GM12878 (cell line): Measurements from ENCODE around the gene GPR107. TPM values are rescaled to one million over a fixed set of nuclear protein-coding genes. Genes with fewer than 3 reads are reported as not detected.

Source experiments
- ATAC-seq: fragments of 200-7000 bp; cut with Tn5 transposase; 3 replicates; pipeline ENCODE4 v1.9.1; 2020; ENCODE audit warnings: mild to moderate bottlenecking, moderate library complexity
- BruUV-seq: library from RNA; stranded (reverse); fragments of 400-500 nt; replicated peaks from 2 replicates; lab custom pipeline; 2021; lab: Mats Ljungman, UMichigan
- CTCF ChIA-PET: fragments of 300-600 bp; sonication (Branson Sonifier 250); formaldehyde crosslinking; extraction: SDS; loops from one replicate; lab custom pipeline; 2021; ENCODE audit warnings: inconsistent platforms; lab: Yijun Ruan, JAX
- POLR2A ChIA-PET: fragments of 350-600 bp; formaldehyde crosslinking; extraction: SDS; loops from one replicate; lab custom pipeline; 2021; ENCODE audit warnings: inconsistent platforms; lab: Charles Lee
- RAD21 ChIA-PET: fragments of 300-600 bp; sonication (Branson Sonifier 250); formaldehyde crosslinking; loops from one replicate; lab custom pipeline; 2023; ENCODE audit warnings: antibody characterized with exemption; ENCODE audit not compliant: unreplicated experiment; lab: Charles Lee
- SMC1A ChIA-PET: fragments of 300-600 bp; sonication (Branson Sonifier 250); formaldehyde crosslinking; loops from one replicate; lab custom pipeline; 2023; ENCODE audit not compliant: unreplicated experiment, uncharacterized antibody; lab: Charles Lee
- DNase-seq: peaks from one replicate; pipeline ENCODE4 v3.0.0-alpha.2; 2011; ENCODE audit warnings: low read depth, low spot score
- FAIRE-seq: peaks from 3 replicates; lab custom pipeline; 2011; peaks lifted over from hg19 to GRCh38; lab: Jason Lieb, UNC
- H2AFZ ChIP-seq: 2 replicates; pipeline ENCODE4 v1.6.0; 2011; ENCODE audit warnings: low read depth, low read length, control low read depth; ENCODE audit not compliant: control insufficient read depth
- H3K27ac ChIP-seq: 2 replicates; pipeline ENCODE4 v1.5.1; 2011; ENCODE audit warnings: control low read depth; ENCODE audit not compliant: control insufficient read depth, insufficient read depth
- H3K27me3 ChIP-seq, 2 experiments: replicated peaks in 1 of 2; 2 replicates each; pipeline versions ENCODE4 v1.6.0 to v1.6.1; 2011; ENCODE audit warnings: low read length in 1 of 2; ENCODE audit not compliant: control insufficient read depth in 2 of 2, insufficient read depth in 2 of 2
- H3K36me3 ChIP-seq, 2 experiments: 2 replicates each; pipeline ENCODE4 v1.5.1; 2011; ENCODE audit warnings: low read length in 1 of 2; ENCODE audit not compliant: control insufficient read depth in 2 of 2, insufficient read depth in 2 of 2
- H3K4me1 ChIP-seq: 2 replicates; pipeline ENCODE4 v1.6.1; 2011; ENCODE audit warnings: mild to moderate bottlenecking, low read length, moderate library complexity, mixed read lengths; ENCODE audit not compliant: control insufficient read depth, insufficient read depth
- H3K4me2 ChIP-seq: 2 replicates; pipeline ENCODE4 v1.6.0; 2011; ENCODE audit warnings: control low read depth; ENCODE audit not compliant: control insufficient read depth, insufficient read depth
- H3K4me3 ChIP-seq: fragments of 200-600 bp; sonication (generic); 2 replicates; pipeline ENCODE4 v1.5.1; 2016
- H3K79me2 ChIP-seq: 2 replicates; pipeline ENCODE4 v1.6.0; 2011; ENCODE audit warnings: low read length; ENCODE audit not compliant: control insufficient read depth, insufficient read depth
- H3K9ac ChIP-seq: 2 replicates; pipeline ENCODE4 v1.8.0; 2011; ENCODE audit warnings: low read length, control low read depth, mixed read lengths; ENCODE audit not compliant: control insufficient read depth, insufficient read depth
- H3K9me3 ChIP-seq: replicated peaks from 3 replicates; pipeline ENCODE4 v1.5.1; 2011; ENCODE audit warnings: mild to moderate bottlenecking, low read length; ENCODE audit not compliant: control insufficient read depth, insufficient read depth
- H4K20me1 ChIP-seq: 2 replicates; pipeline ENCODE4 v1.6.0; 2011; ENCODE audit not compliant: control insufficient read depth, insufficient read depth
- EP300 ChIP-seq, 2 experiments: fragments of 150-350 bp in 1 of 2; IDR thresholded peaks; 2 replicates each; pipeline ENCODE4 v1.6.1; 2011 to 2012; ENCODE audit warnings: low read depth in 2 of 2, low read length in 2 of 2, borderline replicate concordance in 1 of 2, improper control_type of control experiment in 1 of 2, inconsistent platforms in 1 of 2; ENCODE audit not compliant: control insufficient read depth in 1 of 2
- EZH2 ChIP-seq: IDR thresholded peaks from 2 replicates; pipeline ENCODE4 v1.6.1; 2012; ENCODE audit warnings: low read depth, mild to moderate bottlenecking, control low read depth, inconsistent platforms, low read length, borderline replicate concordance; ENCODE audit not compliant: control insufficient read depth
- FOXM1 ChIP-seq: IDR thresholded peaks from 2 replicates; pipeline ENCODE4 v1.6.1; 2012; ENCODE audit warnings: low read depth, mild to moderate bottlenecking, inconsistent platforms, low read length, moderate library complexity
- IRF4 ChIP-seq: IDR thresholded peaks from 2 replicates; pipeline ENCODE4 v1.6.1; 2011; ENCODE audit warnings: low read depth, low read length
- RAD21 ChIP-seq: IDR thresholded peaks from 2 replicates; pipeline ENCODE4 v1.6.1; 2011; ENCODE audit warnings: mild to moderate bottlenecking, low read depth, low read length, moderate library complexity; ENCODE audit not compliant: insufficient read depth
- SMAD1 ChIP-seq: fragments of 450-650 bp; IDR thresholded peaks from 2 replicates; pipeline ENCODE4 v1.6.1; 2018; ENCODE audit warnings: mild to moderate bottlenecking, low read depth; ENCODE audit not compliant: partially characterized antibody
- SMAD5 ChIP-seq: IDR thresholded peaks from 2 replicates; pipeline ENCODE4 v1.6.1; 2016; ENCODE audit warnings: antibody characterized with exemption, low read depth
- SPI1 ChIP-seq: IDR thresholded peaks from 2 replicates; pipeline ENCODE4 v1.6.1; 2011; ENCODE audit warnings: low read depth, mild to moderate bottlenecking, low read length, moderate library complexity, borderline replicate concordance; ENCODE audit not compliant: insufficient read depth
- STAT1 ChIP-seq: fragments of 450-650 bp; conservative IDR thresholded peaks from 2 replicates; pipeline ENCODE4 v1.6.1; 2014; ENCODE audit warnings: antibody characterized with exemption, mild to moderate bottlenecking
- STAT3 ChIP-seq: IDR thresholded peaks from 2 replicates; pipeline ENCODE4 v1.6.1; 2011; ENCODE audit warnings: low read depth, low read length, improper control_type of control experiment
- SUZ12 ChIP-seq: fragments of 200-600 bp; sonication (generic); IDR thresholded peaks from one replicate; pipeline ENCODE4 v1.6.1; 2018; ENCODE audit warnings: antibody characterized with exemption, mild to moderate bottlenecking; ENCODE audit not compliant: unreplicated experiment
- TCF12 ChIP-seq: IDR thresholded peaks from 2 replicates; pipeline ENCODE4 v1.6.1; 2011; ENCODE audit warnings: low read depth, mild to moderate bottlenecking, low read length
- ZNF217 ChIP-seq: fragments of 450-650 bp; IDR thresholded peaks from 2 replicates; pipeline ENCODE4 v1.6.1; 2017; ENCODE audit warnings: antibody characterized with exemption, mild to moderate bottlenecking
- WGBS: methylation state at CpG from one replicate; pipeline ENCODE4 v1.1.6; 2016; ENCODE audit warnings: low lambda C conversion rate; ENCODE audit not compliant: insufficient replicate concordance, insufficient coverage; ENCODE audit errors: missing lambda C conversion rate; 5-methylcytosine and 5-hydroxymethylcytosine counted together
- in situ Hi-C: fragments of 300-500 bp; cut with MboI; formaldehyde crosslinking; loops from 9 replicates; pipeline ENCODE4 v1.14.3; 2018; ENCODE audit warnings: mixed read lengths
- intact Hi-C: fragments of 100-400 bp; cut with micrococcal nuclease; formaldehyde crosslinking; loops from one replicate; pipeline ENCODE4 v1.14.2; 2022; ENCODE audit not compliant: unreplicated experiment
- polyA plus RNA-seq, 11 experiments: library from polyadenylated mRNA; depleted of rRNA in 4 of 11; unstranded in 6 of 11; stranded (reverse) in 5 of 11; fragments of >200 nt; fragmentation: Nextera tagmentation in 4 of 11; fragmentation: Illumina TruSeq in 1 of 11; extraction: Ambion mirVana in 4 of 11; extraction: Trizol in 1 of 11; gene quantifications; 1 replicate in 1 of 11; 2 replicates in 10 of 11; pipeline versions ENCODE4 v1.2.1 to v1.2.3, GENCODE V29; 2011 to 2016; ENCODE audit warnings: inconsistent platforms in 2 of 11, missing spikeins in 2 of 11, low read depth in 1 of 11
- total RNA-seq, 4 experiments: library from RNA; depleted of rRNA in 3 of 4; stranded (reverse); fragments of >200 nt in 3 of 4; fragmentation: Illumina TruSeq in 1 of 4; extraction: Trizol in 1 of 4; gene quantifications; 2 replicates each; pipeline versions ENCODE4 v1.2.1 to v1.2.3, GENCODE V29; 2013 to 2021
- TF ChIP-seq, protein P1 (sequence below): IDR thresholded peaks from 2 replicates; pipeline ENCODE4 v1.6.1; 2012; ENCODE audit warnings: mild to moderate bottlenecking, low read depth, low read length

GPR107 gene
- total and polyA plus RNA-seq, 10 of the 15 experiments (the other 5 are each of a cell fraction or from before 2014, with no cell fraction given): 2.7 to 21.4 (median 10.6) TPM

DNA sequence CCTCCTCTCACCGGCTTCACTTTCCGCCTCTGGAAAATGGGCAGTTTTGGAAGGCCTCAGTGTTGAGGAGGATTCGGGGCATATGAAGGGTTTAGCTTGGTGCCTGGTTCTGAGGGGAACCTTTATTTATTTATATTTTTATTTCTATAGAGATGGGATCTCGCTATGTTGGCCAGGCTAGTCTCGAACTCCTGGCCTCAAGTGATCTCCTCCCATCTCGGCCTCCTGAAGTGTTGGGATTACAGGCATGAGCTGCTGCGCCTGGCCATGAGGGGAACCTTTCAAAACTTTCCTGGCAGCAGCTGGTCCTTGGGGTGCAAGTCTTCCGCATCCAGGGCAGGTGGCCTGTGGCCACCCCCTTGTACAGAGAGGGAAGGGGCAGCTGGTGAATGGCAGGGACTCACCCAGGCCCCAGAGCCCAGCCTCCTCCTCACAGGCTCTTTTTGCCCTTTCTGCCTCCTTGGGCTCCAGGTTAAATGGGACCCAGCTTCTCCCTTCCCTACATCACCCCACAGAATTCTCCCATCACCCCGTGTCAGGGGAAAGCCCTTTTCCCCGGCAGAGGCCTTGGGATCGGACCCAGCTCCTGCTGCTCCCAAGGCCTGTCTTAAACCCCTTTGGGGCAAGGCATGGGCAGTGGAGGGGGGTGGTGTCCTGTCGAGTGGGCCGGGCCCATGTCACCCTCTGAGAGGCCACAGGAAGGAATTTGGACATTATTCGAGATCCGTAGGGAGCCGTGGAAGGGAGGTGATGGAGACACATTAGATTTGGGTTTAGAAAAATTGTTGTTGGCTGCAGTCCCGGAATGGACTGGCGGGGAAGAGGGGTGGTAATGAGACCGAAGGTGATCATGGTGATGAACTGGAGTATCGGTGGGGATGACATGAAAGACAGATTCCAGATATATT lies 124.4 kb downstream of the GPR107 start:
- POLR2A ChIA-PET: no interaction called here

DNA sequence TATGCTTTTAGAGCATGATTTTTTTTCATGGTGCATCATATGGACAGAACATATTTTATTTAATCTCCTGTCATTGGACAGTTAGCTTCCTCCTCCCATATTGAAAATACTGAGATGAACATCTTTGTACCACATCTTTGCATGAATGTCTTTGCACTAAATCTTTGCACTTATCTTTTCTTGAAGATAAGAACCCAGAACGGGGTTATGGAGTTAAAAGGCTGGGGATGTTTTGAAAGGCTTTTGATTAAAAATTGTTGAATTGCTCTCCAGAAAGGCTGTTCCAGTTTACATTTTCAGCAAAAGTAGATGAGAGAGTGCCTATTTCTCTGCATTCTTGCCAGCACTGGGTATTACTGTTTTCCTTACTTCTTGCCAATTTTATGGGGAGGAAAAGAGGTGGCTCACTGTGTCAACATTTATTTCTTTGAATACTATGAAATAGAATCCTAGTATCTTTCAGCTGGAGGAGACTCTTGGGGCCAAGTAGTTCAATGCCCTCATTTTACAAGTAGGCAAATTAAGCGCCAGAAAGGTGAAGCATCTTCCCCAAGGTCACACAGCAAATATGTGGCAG lies 125.7 kb downstream of the GPR107 start:
- H4K20me1 ChIP-seq: no peaks in the 10 kb centered on the region
- H3K4me2 ChIP-seq: no peak overlapping the region
- H2AFZ ChIP-seq: no peak overlapping the region
- DNase-seq (no peak), FAIRE-seq (no peak), ATAC-seq (no peak)
- BruUV-seq: no TSS peak
- ChIA-PET CTCF (no interaction called here), POLR2A (no interaction called here), RAD21 (no interaction called here), SMC1A (no interaction called here)
- no peaks in the 10 kb centered on the region for H3K36me3 ChIP-seq
- no peaks in the 10 kb centered on the region for H3K79me2 ChIP-seq
- intact Hi-C loops (no loop called here), in situ Hi-C loops (no loop called here)
- WGBS: 42% methylated on average over 2 of the region's 2 CpGs
- no peak overlapping the region for H3K4me3 ChIP-seq
- no peaks in the 10 kb centered on the region for H3K9me3 ChIP-seq
- H3K27ac ChIP-seq: no peak overlapping the region
- H3K27me3 ChIP-seq: no peaks in the 10 kb centered on the region; a peak in 1 of 4 replicates
- H3K9ac ChIP-seq: no peak overlapping the region
- no peaks in the 10 kb centered on the region; the same call in 1 of the 2 replicates for H3K4me1 ChIP-seq
- TF ChIP-seq SMAD5: no peak
- TF ChIP-seq IRF4: no peak
- TF ChIP-seq, protein P1, sequence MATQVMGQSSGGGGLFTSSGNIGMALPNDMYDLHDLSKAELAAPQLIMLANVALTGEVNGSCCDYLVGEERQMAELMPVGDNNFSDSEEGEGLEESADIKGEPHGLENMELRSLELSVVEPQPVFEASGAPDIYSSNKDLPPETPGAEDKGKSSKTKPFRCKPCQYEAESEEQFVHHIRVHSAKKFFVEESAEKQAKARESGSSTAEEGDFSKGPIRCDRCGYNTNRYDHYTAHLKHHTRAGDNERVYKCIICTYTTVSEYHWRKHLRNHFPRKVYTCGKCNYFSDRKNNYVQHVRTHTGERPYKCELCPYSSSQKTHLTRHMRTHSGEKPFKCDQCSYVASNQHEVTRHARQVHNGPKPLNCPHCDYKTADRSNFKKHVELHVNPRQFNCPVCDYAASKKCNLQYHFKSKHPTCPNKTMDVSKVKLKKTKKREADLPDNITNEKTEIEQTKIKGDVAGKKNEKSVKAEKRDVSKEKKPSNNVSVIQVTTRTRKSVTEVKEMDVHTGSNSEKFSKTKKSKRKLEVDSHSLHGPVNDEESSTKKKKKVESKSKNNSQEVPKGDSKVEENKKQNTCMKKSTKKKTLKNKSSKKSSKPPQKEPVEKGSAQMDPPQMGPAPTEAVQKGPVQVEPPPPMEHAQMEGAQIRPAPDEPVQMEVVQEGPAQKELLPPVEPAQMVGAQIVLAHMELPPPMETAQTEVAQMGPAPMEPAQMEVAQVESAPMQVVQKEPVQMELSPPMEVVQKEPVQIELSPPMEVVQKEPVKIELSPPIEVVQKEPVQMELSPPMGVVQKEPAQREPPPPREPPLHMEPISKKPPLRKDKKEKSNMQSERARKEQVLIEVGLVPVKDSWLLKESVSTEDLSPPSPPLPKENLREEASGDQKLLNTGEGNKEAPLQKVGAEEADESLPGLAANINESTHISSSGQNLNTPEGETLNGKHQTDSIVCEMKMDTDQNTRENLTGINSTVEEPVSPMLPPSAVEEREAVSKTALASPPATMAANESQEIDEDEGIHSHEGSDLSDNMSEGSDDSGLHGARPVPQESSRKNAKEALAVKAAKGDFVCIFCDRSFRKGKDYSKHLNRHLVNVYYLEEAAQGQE: no peak
- TF ChIP-seq STAT3: no peak
- no peak for TF ChIP-seq TCF12
- no peak for TF ChIP-seq ZNF217
- no peak for TF ChIP-seq SMAD1
- TF ChIP-seq FOXM1: no peak
- no peak for TF ChIP-seq EZH2

More for the DNA sequence above, 124.4 kb downstream of the GPR107 start:
- no peak overlapping the region for H2AFZ ChIP-seq
- FAIRE-seq: no peak
- no peak overlapping the region for H3K27ac ChIP-seq
- ATAC-seq: no peak
- no peaks in the 10 kb centered on the region for H3K9me3 ChIP-seq
- TF ChIP-seq SPI1: no peak
- no peak for TF ChIP-seq STAT1
- TF ChIP-seq RAD21: no peak
- no peak for TF ChIP-seq SUZ12
- no peak for TF ChIP-seq EP300 (IDR thresholded peaks at IDR 0.05; ENCODE audit: borderline replicate concordance in 1 of 2, control insufficient read depth in 1 of 2, low read depth in 2 of 2, low read length in 2 of 2)
- no peak overlapping the region for H3K4me2 ChIP-seq
- ChIA-PET RAD21 (no interaction called here), CTCF (no interaction called here), SMC1A (no interaction called here)
- no TSS peak for BruUV-seq
- no peak overlapping the region for H3K4me3 ChIP-seq
- no peak overlapping the region for H3K9ac ChIP-seq
- intact Hi-C loops (no loop called here), in situ Hi-C loops (no loop called here)
- DNase-seq: no peak
- WGBS: 46% methylated on average over 20 of the region's 20 CpGs
- no peaks in the 10 kb centered on the region; the same call in 1 of the 2 replicates for H3K4me1 ChIP-seq
- peaks cover 4% of the 10 kb centered on the region in 2 experiments; a peak in 3 of 4 replicates for H3K27me3 ChIP-seq
- no peaks in the 10 kb centered on the region for H4K20me1 ChIP-seq
- no peaks in the 10 kb centered on the region for H3K36me3 ChIP-seq
- H3K79me2 ChIP-seq: no peaks in the 10 kb centered on the region
